Measurements from ENCODE around the gene LDOC1.
"Not testable (repeated sequence)": the region's sequence is repeated elsewhere in the genome, so short reads cannot be mapped to it uniquely, and the experiment has no call there.

LDOC1 gene

GRCh38 chrX:141176586-141177451, at the start of gene LDOC1:
Gene LDOC1, minus strand, starts transcription at chrX:141177129. Its CDS starts 108 bp downstream, at chrX:141177021.
- peak; percentile 56 to 60 for DNase-seq (ENCODE audit: low read depth in 2 of 2)

GRCh38 chrX:141221611-141222010, 44.7 kb upstream of the LDOC1 start:
- DNase-seq (ENCODE audit: low read depth in 2 of 2): no peak

GRCh38 chrX:141220342-141221008, 43.5 kb upstream of the LDOC1 start:
- peak; percentile 41 to 45 for DNase-seq (ENCODE audit: low read depth in 2 of 2)

GRCh38 chrX:141214196-141214595, 37.3 kb upstream of the LDOC1 start:
- DNase-seq (ENCODE audit: low read depth in 2 of 2): peak in 1 of 2 experiments; percentile 1

GRCh38 chrX:141201962-141202361, 25.0 kb upstream of the LDOC1 start:
- DNase-seq (ENCODE audit: low read depth in 2 of 2): no peak

GRCh38 chrX:141188573-141188972, 11.6 kb upstream of the LDOC1 start:
- DNase-seq (ENCODE audit: low read depth in 2 of 2): not testable (repeated sequence)

- DNase-seq (ENCODE audit: low read depth in 2 of 2): no peak
Observed at GRCh38 chrX:141185366-141185765, 8.4 kb upstream of the LDOC1 start.

- DNase-seq (ENCODE audit: low read depth in 2 of 2): no peak
Observed at GRCh38 chrX:141183000-141183399, 6.1 kb upstream of the LDOC1 start.

- DNase-seq (ENCODE audit: low read depth in 2 of 2): no peak
Observed at GRCh38 chrX:141180851-141181250, 3.9 kb upstream of the LDOC1 start.

GRCh38 chrX:141175786-141176185, 1.1 kb downstream of the LDOC1 start:
- DNase-seq (ENCODE audit: low read depth in 2 of 2): no peak

- DNase-seq (ENCODE audit: low read depth in 2 of 2): no peak
Observed at GRCh38 chrX:141164406-141164805, 12.5 kb downstream of the LDOC1 start.

GRCh38 chrX:141158084-141158483, 18.8 kb downstream of the LDOC1 start:
- no peak for DNase-seq (ENCODE audit: low read depth in 2 of 2)

- DNase-seq (ENCODE audit: low read depth in 2 of 2): not testable (repeated sequence)
Observed at GRCh38 chrX:141155231-141155630, 21.7 kb downstream of the LDOC1 start.

GRCh38 chrX:141142946-141143345, 34.0 kb downstream of the LDOC1 start:
- no peak for DNase-seq (ENCODE audit: low read depth in 2 of 2)

GRCh38 chrX:141133272-141133671, 43.7 kb downstream of the LDOC1 start:
- no peak for DNase-seq (ENCODE audit: low read depth in 2 of 2)

GRCh38 chrX:141127146-141127545, 49.8 kb downstream of the LDOC1 start:
- no peak for DNase-seq (ENCODE audit: low read depth in 2 of 2)
